GM21367 (cell line): ENCODE data around the gene HOXC12.

Experiments used
- ATAC-seq: cut with Tn5 transposase; IDR thresholded peaks from one replicate; pipeline ENCODE4 v1.9.1; 2021; ENCODE audit not compliant: unreplicated experiment

Gene HOXC12

DNA sequence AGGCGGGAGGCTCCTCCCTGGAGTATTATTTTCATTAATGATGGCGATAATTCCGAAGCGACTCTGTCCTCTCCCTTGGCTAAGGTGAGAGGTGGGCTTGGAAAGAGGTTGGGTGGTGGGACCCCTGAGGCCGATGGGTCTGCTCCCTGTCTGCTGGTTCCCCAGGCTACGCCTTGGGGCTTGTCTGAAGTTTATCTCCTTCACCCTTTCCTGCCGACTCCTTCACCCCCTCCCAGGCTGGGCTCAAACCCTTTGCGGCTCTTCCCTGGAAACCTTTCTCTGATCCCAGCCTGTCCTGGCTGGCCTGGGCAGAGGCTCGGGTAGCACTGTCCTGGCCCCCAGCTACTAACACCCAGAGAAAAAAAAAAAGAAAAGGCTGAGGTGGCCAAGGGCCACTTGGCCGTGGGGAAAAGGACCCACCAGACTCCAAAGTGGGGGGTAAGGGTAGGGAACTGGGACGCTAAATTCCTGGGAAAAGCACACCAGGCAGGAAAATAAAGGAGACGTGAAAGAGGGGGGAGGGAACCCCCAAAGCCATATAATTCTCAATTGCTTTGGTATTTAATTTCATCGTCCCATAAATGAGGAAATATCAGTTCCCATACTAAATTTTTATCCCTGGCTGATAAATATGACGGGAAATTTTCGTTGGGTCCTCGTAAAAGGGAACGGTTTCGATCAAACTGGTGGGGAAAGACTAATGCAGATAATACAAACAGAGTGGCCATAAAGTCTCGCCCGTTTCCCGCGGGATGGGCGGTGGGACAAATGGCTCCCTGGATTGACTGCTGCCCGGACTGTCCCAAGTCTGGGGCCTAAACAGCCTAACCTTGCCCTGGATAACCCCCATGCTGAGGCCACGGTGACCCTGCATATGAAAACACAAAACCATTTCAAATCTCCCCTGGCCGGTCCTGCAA lies 28.2 kb downstream of the HOXC12 start:
- ATAC-seq, result no peak

GRCh38 chr12:53983568-53983949 lies 28.9 kb downstream of the HOXC12 start:
- no peak for ATAC-seq

- ATAC-seq, result no peak
Measured at GRCh38 chr12:53983950-53984572, 29.4 kb downstream of the HOXC12 start.

GRCh38 chr12:53984901-53985691 lies 30.4 kb downstream of the HOXC12 start, which contains the start of gene HOXC10:
Gene HOXC10 (plus strand): TSS chr12:53985146. CDS start chr12:53985260, 114 bp downstream.
- ATAC-seq, result no peak

- no peak for ATAC-seq
Measured at GRCh38 chr12:53985692-53985993, 30.9 kb downstream of the HOXC12 start.

DNA sequence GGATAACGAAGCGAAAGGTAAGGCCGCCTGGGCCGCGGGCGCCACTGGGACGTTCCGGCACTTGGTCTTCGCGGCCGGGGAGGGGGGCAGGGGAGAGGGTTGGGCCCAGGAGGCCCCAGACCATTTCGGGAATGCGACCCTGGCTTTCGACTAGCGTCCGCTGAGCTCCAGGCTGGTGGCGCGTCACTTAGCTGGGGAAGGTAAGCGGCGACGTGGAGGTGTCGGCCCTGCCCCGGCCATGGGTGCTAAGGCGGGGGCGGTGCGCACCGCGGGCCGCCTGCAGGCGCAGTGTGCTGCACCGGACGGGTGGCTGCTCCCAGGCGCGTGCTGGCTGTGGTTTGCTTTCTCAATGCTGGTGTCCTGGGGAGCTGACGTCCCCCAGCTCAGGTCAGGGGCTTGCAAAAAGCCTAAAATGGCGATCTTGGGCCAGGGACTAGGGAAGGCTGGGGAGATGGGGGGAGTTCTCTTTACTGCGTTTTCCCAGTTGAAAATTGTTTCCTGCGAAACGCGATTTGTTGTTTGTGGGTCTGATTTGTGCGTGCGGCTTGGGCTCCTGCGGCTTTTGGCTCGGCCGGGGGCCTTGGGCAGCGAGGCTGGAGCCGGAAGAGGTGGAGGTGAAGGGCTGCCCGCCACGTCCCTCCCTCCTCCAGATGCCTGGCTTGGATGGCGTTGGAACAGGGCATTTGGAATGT lies 31.4 kb downstream of the HOXC12 start:
- ATAC-seq, result no peak

GRCh38 chr12:53986686-53987483 lies 32.2 kb downstream of the HOXC12 start:
- no peak for ATAC-seq

DNA sequence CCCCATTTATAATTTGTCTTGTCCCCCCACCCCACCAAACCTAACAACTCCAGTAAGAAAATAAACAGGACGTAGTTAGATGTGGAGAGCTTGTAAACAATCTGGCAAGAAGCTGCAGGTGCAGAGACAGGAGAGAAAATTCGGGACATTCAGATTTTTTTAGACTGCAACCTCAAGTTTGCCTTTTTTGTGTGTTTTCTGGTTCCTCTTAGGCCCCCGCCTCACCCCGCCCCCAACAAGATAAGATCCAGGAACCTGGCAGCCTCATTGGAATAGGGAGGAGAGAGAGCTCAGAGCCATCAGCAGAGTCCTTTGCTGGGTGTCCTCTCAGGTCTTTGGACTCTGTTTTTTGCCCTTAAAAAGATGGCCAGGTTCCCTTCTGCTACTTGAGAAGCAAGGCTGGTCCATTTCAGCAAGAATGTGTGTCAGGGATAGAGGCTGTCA lies 33.1 kb downstream of the HOXC12 start:
- no peak for ATAC-seq

DNA sequence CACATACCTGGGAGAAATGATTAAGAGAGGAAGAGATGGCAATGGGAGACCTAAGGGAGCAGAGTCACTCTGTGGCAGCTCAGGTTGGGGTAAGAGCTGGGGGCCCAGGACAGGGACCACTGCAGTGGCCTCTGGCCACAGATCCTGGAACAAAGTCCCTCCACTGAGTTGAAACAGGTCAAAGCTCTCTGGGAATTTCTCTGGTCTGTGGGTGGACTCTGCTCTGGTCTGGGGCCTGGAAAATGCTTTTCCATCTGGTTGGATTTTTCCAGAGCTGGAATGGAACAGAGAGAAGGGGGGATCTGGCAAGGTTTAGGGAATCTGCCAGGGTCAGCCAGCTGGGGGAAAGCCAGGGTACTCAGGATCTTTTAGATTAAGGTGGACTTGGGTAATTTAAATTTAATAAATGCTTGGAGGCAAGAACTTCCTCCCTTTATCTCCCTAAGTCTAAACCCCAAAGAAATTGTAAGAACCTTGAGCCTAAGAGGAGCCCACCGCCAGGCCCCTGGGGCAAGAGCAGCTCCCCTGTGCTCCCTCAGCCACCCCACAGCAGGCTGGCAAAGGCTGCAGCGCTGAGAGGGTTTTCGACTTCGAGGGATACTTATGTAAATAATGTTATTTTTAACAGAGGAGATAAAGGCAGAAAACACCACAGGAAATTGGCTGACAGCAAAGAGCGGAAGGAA lies 34.0 kb downstream of the HOXC12 start:
- ATAC-seq, result no peak

GRCh38 chr12:53989227-53990113 lies 34.8 kb downstream of the HOXC12 start:
- ATAC-seq, result no peak

DNA sequence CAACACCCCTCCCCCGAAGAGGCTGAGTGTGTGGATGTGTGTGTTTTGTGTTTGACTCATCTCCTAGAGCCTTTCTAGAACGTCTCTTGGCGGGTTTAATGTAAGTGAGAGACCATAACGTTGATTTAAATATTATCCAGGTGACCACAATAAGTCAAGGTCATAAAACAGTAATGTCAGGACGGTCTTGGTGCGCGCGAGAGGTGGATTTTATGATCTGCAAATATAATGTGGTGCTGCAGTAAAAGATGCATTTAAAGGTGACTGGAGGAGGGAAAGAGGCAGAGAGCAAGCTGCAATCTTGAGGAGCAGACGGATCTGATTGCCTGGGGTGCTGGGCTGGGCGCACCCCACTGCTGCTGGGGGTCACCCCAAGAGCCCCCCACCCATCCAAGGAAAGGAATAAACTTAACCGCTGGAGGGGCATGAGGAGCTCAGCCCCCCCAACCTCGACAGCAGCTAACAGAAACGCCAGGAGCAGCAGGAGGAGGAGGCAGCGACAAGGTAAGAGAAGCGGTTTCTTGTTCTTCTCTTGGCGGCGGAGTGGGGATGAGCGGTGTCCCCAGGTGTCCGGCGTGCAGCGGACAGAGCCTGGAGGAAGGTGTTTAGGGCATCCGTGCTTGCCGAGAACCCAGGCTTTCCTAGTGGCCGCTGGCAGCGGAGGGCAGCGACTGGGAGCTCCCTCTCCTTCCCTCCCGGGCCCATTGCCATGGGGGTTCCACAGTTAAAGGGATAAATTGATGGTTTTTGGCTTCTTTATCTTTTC lies 35.8 kb downstream of the HOXC12 start:
- no peak for ATAC-seq

DNA sequence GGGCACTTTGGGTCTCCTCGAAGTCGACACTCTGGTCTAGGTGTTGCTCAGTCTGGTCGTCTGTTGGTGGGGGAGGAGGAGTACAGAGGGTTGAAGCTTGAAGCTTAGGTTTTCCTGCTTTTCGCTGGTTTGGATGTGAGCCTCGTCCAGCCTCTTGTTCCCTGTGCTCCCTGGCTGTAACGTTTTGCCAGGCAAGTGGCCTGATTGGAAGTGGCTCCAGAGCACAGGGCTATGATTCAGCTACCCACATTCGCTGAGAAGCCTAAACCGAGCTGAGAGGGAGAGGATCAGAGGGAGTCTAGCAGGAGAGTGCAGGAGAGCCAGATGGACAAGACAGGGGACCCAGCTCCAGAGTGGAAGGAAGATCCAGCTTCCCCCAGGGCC lies 36.4 kb downstream of the HOXC12 start:
- ATAC-seq, result no peak

DNA sequence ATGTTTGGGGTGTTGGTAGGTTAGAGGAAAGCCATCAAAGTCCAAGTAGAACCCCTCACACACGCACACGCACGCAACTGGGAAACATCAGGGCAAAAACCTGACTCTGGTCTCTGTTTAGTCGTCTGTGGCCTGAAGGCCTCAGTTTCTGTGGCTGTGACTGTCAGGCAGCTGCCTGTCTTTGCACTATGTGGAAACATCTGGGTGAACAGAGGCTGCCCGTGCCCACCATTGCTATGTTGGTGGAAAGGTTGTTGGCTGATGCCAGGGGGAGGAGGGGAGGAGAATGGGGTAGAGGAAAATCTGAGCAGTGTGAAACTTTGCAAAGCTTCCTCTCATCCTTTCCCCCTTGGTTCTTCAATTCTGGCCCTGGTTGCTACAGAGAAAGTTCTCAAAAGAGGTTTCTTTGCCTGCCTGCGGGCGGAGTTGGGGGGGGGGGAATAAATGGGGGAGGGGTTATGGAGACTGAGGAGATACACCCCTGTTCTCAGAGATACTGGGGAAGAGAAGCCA lies 37.7 kb downstream of the HOXC12 start:
- ATAC-seq, result no peak

DNA sequence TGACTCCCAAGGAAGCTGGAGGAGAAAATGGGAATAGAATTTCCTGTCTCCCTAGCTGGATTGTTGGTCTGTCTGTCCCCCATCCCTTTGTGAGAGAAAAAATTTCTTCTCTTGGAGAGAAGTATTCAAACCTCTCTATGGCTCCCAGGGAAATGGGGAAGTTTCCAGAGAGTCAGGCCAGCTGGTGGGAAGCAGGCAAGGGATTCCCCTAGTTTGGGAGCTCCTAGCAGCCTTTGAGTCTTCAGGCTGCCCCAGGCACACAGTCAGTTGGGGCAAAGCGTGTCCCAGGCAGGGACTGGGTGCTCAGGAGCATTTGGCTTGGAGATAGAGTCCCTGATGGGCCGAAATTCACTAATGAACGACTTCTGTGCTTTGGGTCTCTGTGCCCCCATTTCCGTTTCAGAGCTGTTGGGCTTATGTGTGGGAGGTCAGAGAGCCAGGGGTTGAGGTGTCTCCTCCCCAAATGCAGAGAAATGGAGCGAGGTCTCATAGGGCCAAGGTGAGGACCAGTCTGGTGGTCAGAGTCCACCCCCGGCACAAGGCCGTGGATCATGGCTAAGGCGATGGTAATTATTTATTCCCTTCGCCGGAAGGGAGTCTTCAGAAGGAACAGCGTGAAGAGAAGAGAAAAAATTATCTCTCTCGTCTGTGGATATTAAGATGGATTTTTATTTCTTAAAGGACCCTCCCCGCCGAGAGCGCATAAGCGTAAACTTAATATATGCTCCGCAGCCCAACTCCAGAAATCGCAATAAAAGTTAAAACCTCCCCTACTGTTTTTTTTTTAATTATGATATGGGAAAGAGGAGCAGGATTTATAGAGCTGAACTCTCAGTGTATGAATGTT lies 38.7 kb downstream of the HOXC12 start:
- no peak for ATAC-seq

DNA sequence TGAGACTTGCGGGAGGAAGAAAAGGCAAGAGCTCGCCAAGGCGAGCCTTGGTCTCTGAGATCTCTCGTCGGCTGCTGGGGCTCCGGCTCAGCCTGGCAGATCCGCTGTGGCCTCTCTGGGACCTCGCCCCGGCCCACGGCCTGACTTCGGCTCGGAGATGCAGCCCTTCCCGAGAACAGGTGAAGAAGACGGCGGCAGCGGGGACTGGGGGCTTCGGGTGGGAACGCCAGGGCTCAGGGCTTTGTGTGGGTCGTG lies 39.2 kb downstream of the HOXC12 start:
- no peak for ATAC-seq

GRCh38 chr12:53994264-53995001 lies 39.7 kb downstream of the HOXC12 start:
- ATAC-seq, result no peak

GRCh38 chr12:53995002-53995377 lies 40.3 kb downstream of the HOXC12 start:
- ATAC-seq, result no peak
